Prostate gland (tissue), 2 donors: ENCODE measurements around the gene MS4A12. TPM values are rescaled to one million over a fixed set of nuclear protein-coding genes. Genes with fewer than 3 reads are reported as not detected.
"Not testable (repeated sequence)": the region's sequence is repeated elsewhere in the genome, so short reads cannot be mapped to it uniquely, and the experiment has no call there.

Experiments used
- DNase-seq: peaks from one replicate; pipeline ENCODE4 v3.0.0-alpha.2; 2019; ENCODE audit warnings: low spot score
- H3K27ac ChIP-seq, 2 donors: fragments of 200-600 bp; sonication (generic); 2 replicates each; pipeline ENCODE4 v1.5.1; 2017 to 2019
- H3K27me3 ChIP-seq: fragments of 200-600 bp; sonication (generic); replicated peaks from 2 replicates; pipeline ENCODE4 v1.5.1; 2019; ENCODE audit not compliant: insufficient read depth
- H3K36me3 ChIP-seq, 2 donors: fragments of 200-600 bp; sonication (generic); 1 replicate in 1 of 2; 2 replicates in 1 of 2; pipeline versions ENCODE4 v1.5.1 to v1.8.1; 2017 to 2019
- H3K4me1 ChIP-seq: fragments of 200-600 bp; sonication (generic); replicated peaks from 2 replicates; pipeline ENCODE4 v1.5.1; 2019
- H3K4me3 ChIP-seq, 2 donors: fragments of 200-600 bp; sonication (generic); 2 replicates each; pipeline ENCODE4 v1.5.1; 2017 to 2019
- H3K9me3 ChIP-seq: fragments of 200-600 bp; sonication (generic); 2 replicates; pipeline ENCODE4 v1.5.1; 2017
- CTCF ChIP-seq, 4 experiments: fragments of 200-600 bp in 2 of 4; fragments of 450-650 bp in 2 of 4; sonication (generic) in 2 of 4; IDR thresholded peaks; 1 replicate in 3 of 4; 2 replicates in 1 of 4; pipeline ENCODE4 v1.5.1; 2016 to 2019; ENCODE audit warnings: antibody characterized with exemption in 4 of 4, mild to moderate bottlenecking in 2 of 4, moderate library complexity in 2 of 4
- POLR2A ChIP-seq: fragments of 450-650 bp; IDR thresholded peaks from one replicate; pipeline ENCODE4 v1.6.1; 2016; ENCODE audit warnings: antibody characterized with exemption, mild to moderate bottlenecking
- POLR2AphosphoS5 ChIP-seq: sonication (generic); formaldehyde crosslinking; IDR thresholded peaks from one replicate; pipeline ENCODE4 v1.6.1; 2017; ENCODE audit warnings: antibody characterized with exemption
- WGBS: methylation state at CpG from one replicate; pipeline ENCODE4 v1.1.5; 2018; 5-methylcytosine and 5-hydroxymethylcytosine counted together
- intact Hi-C: fragments of 100-400 bp; cut with DNase I; formaldehyde crosslinking; loops from one replicate; pipeline ENCODE4 v1.14.2; 2022
- total RNA-seq, 2 donors: library from RNA; depleted of rRNA; stranded (reverse); fragments of >200 nt; gene quantifications; one replicate each; pipeline ENCODE4 v1.1.0, GENCODE V29; 2016

The MS4A12 gene
- total RNA-seq, 2 donors from 2014 or later, result not detected

GRCh38 chr11:60528934-60529333, 36.4 kb downstream of the MS4A12 start:
- Histone ChIP-seq H3K4me1 (no peaks in the 10 kb centered on the region), H3K4me3 (no peak overlapping the region), H3K36me3 (no peaks in the 10 kb centered on the region), H3K27me3 (no peaks in the 10 kb centered on the region), H3K27ac (no peak overlapping the region), H3K9me3 (no peaks in the 10 kb centered on the region)
- 35% methylated on average over 1 of the region's 1 CpG for WGBS
- TF ChIP-seq POLR2AphosphoS5, result no peak
- no peak for TF ChIP-seq CTCF (IDR thresholded peaks at IDR 0.05)
- TF ChIP-seq POLR2A, result no peak
- DNase-seq, result no peak
- intact Hi-C loops, result no loop called here

- intact Hi-C loops, result no loop called here
- WGBS, result 92% methylated on average over 3 of the region's 3 CpGs
- no peak for DNase-seq
Observed at GRCh38 chr11:60530454-60531100, 38.0 kb downstream of the MS4A12 start.

GRCh38 chr11:60532383-60532782, 39.8 kb downstream of the MS4A12 start:
- H3K4me3 ChIP-seq, H3K27ac ChIP-seq, H3K9me3 ChIP-seq, intact Hi-C loops, DNase-seq, H3K4me1 ChIP-seq, H3K27me3 ChIP-seq, H3K36me3 ChIP-seq: not testable (repeated sequence)
- 88% methylated on average over 18 of the region's 18 CpGs for WGBS

More at GRCh38 chr11:60530454-60531100, 38.0 kb downstream of the MS4A12 start:
- H3K4me3 ChIP-seq, result no peak overlapping the region
- no peaks in the 10 kb centered on the region for H3K9me3 ChIP-seq
- TF ChIP-seq POLR2A (no peak), CTCF (IDR thresholded peaks at IDR 0.05) (no peak), POLR2AphosphoS5 (no peak)
- no peak overlapping the region for H3K27ac ChIP-seq
- no peaks in the 10 kb centered on the region for H3K36me3 ChIP-seq
- H3K4me1 ChIP-seq, result no peaks in the 10 kb centered on the region
- no peaks in the 10 kb centered on the region for H3K27me3 ChIP-seq

GRCh38 chr11:60538627-60539026, 46.0 kb downstream of the MS4A12 start:
- H3K36me3 ChIP-seq, DNase-seq, H3K4me3 ChIP-seq, intact Hi-C loops, H3K27me3 ChIP-seq, H3K27ac ChIP-seq, H3K4me1 ChIP-seq, H3K9me3 ChIP-seq: not testable (repeated sequence)

GRCh38 chr11:60544077-60544476, 51.5 kb downstream of the MS4A12 start:
- intact Hi-C loops, result no loop called here
- Histone ChIP-seq H3K4me1 (no peaks in the 10 kb centered on the region), H3K4me3 (no peak overlapping the region), H3K27me3 (no peaks in the 10 kb centered on the region), H3K36me3 (no peaks in the 10 kb centered on the region), H3K27ac (no peak overlapping the region), H3K9me3 (no peaks in the 10 kb centered on the region)
- WGBS, result 81% methylated on average over 5 of the region's 5 CpGs
- TF ChIP-seq POLR2A, result no peak
- TF ChIP-seq POLR2AphosphoS5, result no peak
- no peak for TF ChIP-seq CTCF (IDR thresholded peaks at IDR 0.05)
- no peak for DNase-seq

Other genes with a start within 250 kb of the MS4A12 start
- 1 to 10 TPM in 1 of 2 donors, not detected in 1; 1.5 TPM for gene MS4A4E, start 249.6 kb upstream of the MS4A12 start, total RNA-seq
- gene MS4A4A, start 212.1 kb upstream of the MS4A12 start, total RNA-seq, result 10 to 100 TPM in 1 of 2 donors, 1 to 10 TPM in 1; 2.1 to 10.6 TPM
- gene MS4A6E, start 165.5 kb upstream of the MS4A12 start, total RNA-seq, result 1 to 10 TPM in 1 of 2 donors, not detected in 1; 1.4 TPM
- 1 to 10 TPM; 3.7 to 7.6 TPM for gene MS4A7, start 114.2 kb upstream of the MS4A12 start, total RNA-seq
- gene MS4A14, start 96.3 kb upstream of the MS4A12 start, total RNA-seq, result 1 to 10 TPM in 1 of 2 donors, under 1 TPM in 1; 0.23 to 6.1 TPM
- gene MS4A5, start 63.2 kb upstream of the MS4A12 start, total RNA-seq, result 1 to 10 TPM in 1 of 2 donors, not detected in 1; 9.1 TPM
- gene MS4A1, start 36.9 kb upstream of the MS4A12 start, total RNA-seq, result not detected
- not detected for gene MS4A13, start 22.6 kb downstream of the MS4A12 start, total RNA-seq
- 1 to 10 TPM in 1 of 2 donors, under 1 TPM in 1; 0.68 to 1.1 TPM for gene MS4A8, start 206.8 kb downstream of the MS4A12 start, total RNA-seq
- gene MS4A18, start 231.9 kb downstream of the MS4A12 start, total RNA-seq, result not detected